PC-9 (cell line): ENCODE data around the gene ABCA6. TPM values are rescaled to one million over a fixed set of nuclear protein-coding genes. Genes with fewer than 3 reads are reported as not detected.

Source experiments
- BruUV-seq: library from RNA; stranded (reverse); fragments of 400-500 nt; replicated peaks from 2 replicates; lab custom pipeline; 2021; lab: Mats Ljungman, UMichigan
- CTCF ChIA-PET: fragments of 300-600 bp; sonication (Branson Sonifier 250); formaldehyde crosslinking; loops from one replicate; lab custom pipeline; 2022; ENCODE audit warnings: antibody characterized with exemption; lab: Charles Lee
- POLR2A ChIA-PET: fragments of 300-600 bp; sonication (Branson Sonifier 250); formaldehyde crosslinking; loops from one replicate; lab custom pipeline; 2022; ENCODE audit warnings: antibody characterized with exemption; ENCODE audit not compliant: unreplicated experiment; lab: Charles Lee
- DNase-seq, 2 experiments: peaks; one replicate each; pipeline versions ENCODE4 v3.0.0 to v3.0.0-alpha.2; 2015 to 2022; ENCODE audit warnings: mixed read lengths in 1 of 2
- H2AFZ ChIP-seq: fragments of 200-600 bp; sonication (generic); 2 replicates; pipeline ENCODE4 v1.8.1; 2017; ENCODE audit warnings: antibody characterized with exemption
- H3F3A ChIP-seq: fragments of 200-600 bp; sonication (generic); 2 replicates; pipeline ENCODE4 v1.8.1; 2017; ENCODE audit warnings: antibody characterized with exemption, mild to moderate bottlenecking, low read depth; ENCODE audit not compliant: insufficient read depth
- H3K27ac ChIP-seq: fragments of 200-600 bp; sonication (generic); 2 replicates; pipeline ENCODE4 v1.6.1; 2016; ENCODE audit warnings: mixed run types
- H3K27me3 ChIP-seq: fragments of 200-600 bp; sonication (generic); 2 replicates; pipeline ENCODE4 v1.6.1; 2016; ENCODE audit warnings: low read depth, mixed run types; ENCODE audit not compliant: insufficient read depth
- H3K36me3 ChIP-seq: fragments of 200-600 bp; sonication (generic); 2 replicates; pipeline ENCODE4 v1.6.1; 2016; ENCODE audit warnings: low read depth, mixed run types
- H3K4me1 ChIP-seq: fragments of 200-600 bp; sonication (generic); replicated peaks from 2 replicates; pipeline ENCODE4 v1.6.1; 2016; ENCODE audit warnings: mixed run types; ENCODE audit not compliant: insufficient read depth
- H3K4me2 ChIP-seq: fragments of 200-600 bp; sonication (generic); 2 replicates; pipeline ENCODE4 v1.6.1; 2017; ENCODE audit warnings: mixed run types
- H3K4me3 ChIP-seq: fragments of 200-600 bp; sonication (generic); 2 replicates; pipeline ENCODE4 v1.6.1; 2016; ENCODE audit warnings: mixed run types
- H3K79me2 ChIP-seq: fragments of 200-600 bp; sonication (generic); 2 replicates; pipeline ENCODE4 v1.6.1; 2017; ENCODE audit warnings: low read depth, mixed run types
- H3K9me2 ChIP-seq: fragments of 200-600 bp; sonication (generic); 2 replicates; pipeline ENCODE4 v1.8.1; 2017; ENCODE audit warnings: mild to moderate bottlenecking; ENCODE audit not compliant: insufficient read depth
- H3K9me3 ChIP-seq: fragments of 200-600 bp; sonication (generic); 2 replicates; pipeline ENCODE4 v1.8.1; 2016; ENCODE audit warnings: low read depth; ENCODE audit not compliant: insufficient read depth
- H4K20me1 ChIP-seq: fragments of 200-600 bp; sonication (generic); 2 replicates; pipeline ENCODE4 v1.8.1; 2017; ENCODE audit not compliant: insufficient read depth
- CTCF ChIP-seq: fragments of 200-600 bp; sonication (generic); conservative IDR thresholded peaks from 2 replicates; pipeline ENCODE4 v1.6.1; 2017; ENCODE audit warnings: mixed run types, antibody characterized with exemption, mild to moderate bottlenecking, moderate library complexity
- EZH2 ChIP-seq: fragments of 200-600 bp; sonication (generic); IDR thresholded peaks from 2 replicates; pipeline ENCODE4 v1.8.0; 2017; ENCODE audit warnings: antibody characterized with exemption, low read depth
- intact Hi-C: fragments of 100-400 bp; cut with micrococcal nuclease; formaldehyde crosslinking; loops from one replicate; pipeline ENCODE4 v1.10.0; 2022; ENCODE audit not compliant: unreplicated experiment
- total RNA-seq: library from RNA; stranded (reverse); gene quantifications from 2 replicates; pipeline ENCODE4 v1.2.3, GENCODE V29; 2021

Gene ABCA6
- total RNA-seq, 1 experiment from 2014 or later = not detected

GRCh38 chr17:69057280-69057679 is 84.4 kb downstream of the ABCA6 start:
- DNase-seq = no peak
- ChIA-PET POLR2A (no interaction called here), CTCF (no interaction called here)
- no TSS peak for BruUV-seq
- no peaks in the 10 kb centered on the region for H3K36me3 ChIP-seq
- H3K4me3 ChIP-seq = no peak overlapping the region
- no peaks in the 10 kb centered on the region for H3K27me3 ChIP-seq
- no peaks in the 10 kb centered on the region for H4K20me1 ChIP-seq
- H2AFZ ChIP-seq = no peak overlapping the region
- H3K27ac ChIP-seq = no peak overlapping the region
- H3F3A ChIP-seq = no peaks in the 10 kb centered on the region
- 0 out of 2 replicates have a peak, but pooled peaks cover 4% of the 10 kb centered on the region for H3K9me2 ChIP-seq
- H3K9me3 ChIP-seq = no peaks in the 10 kb centered on the region; the same call in 1 of the 2 replicates
- H3K4me2 ChIP-seq = no peak overlapping the region
- H3K4me1 ChIP-seq = no peaks in the 10 kb centered on the region
- intact Hi-C loops = no loop called here
- no peaks in the 10 kb centered on the region for H3K79me2 ChIP-seq
- TF ChIP-seq EZH2 (no peak), CTCF (no peak)

GRCh38 chr17:69056179-69056823 is 85.4 kb downstream of the ABCA6 start:
- 0 out of 2 replicates have a peak, but pooled peaks cover 4% of the 10 kb centered on the region for H3K9me2 ChIP-seq
- no TSS peak for BruUV-seq
- H3K79me2 ChIP-seq = no peaks in the 10 kb centered on the region
- TF ChIP-seq CTCF (no peak), EZH2 (no peak)
- ChIA-PET CTCF (no interaction called here), POLR2A (interaction anchor here (0.7 kb wide), 1 partner anchor 60 kb away, joined by 3 read pairs; no protein-coding TSS in a partner anchor)
- no peak overlapping the region for H3K4me2 ChIP-seq
- H3K36me3 ChIP-seq = no peaks in the 10 kb centered on the region
- intact Hi-C loops = no loop called here
- no peak for DNase-seq
- no peaks in the 10 kb centered on the region; the same call in 1 of the 2 replicates for H3K9me3 ChIP-seq
- no peak overlapping the region for H3K27ac ChIP-seq
- no peak overlapping the region for H2AFZ ChIP-seq
- H3K27me3 ChIP-seq = no peaks in the 10 kb centered on the region
- H3F3A ChIP-seq = no peaks in the 10 kb centered on the region
- no peaks in the 10 kb centered on the region for H3K4me1 ChIP-seq
- H4K20me1 ChIP-seq = no peaks in the 10 kb centered on the region
- H3K4me3 ChIP-seq = no peak overlapping the region

GRCh38 chr17:69055334-69055733 is 86.4 kb downstream of the ABCA6 start:
- Histone ChIP-seq H3K4me1 (no peaks in the 10 kb centered on the region), H2AFZ (no peak overlapping the region), H3K27me3 (no peaks in the 10 kb centered on the region), H3K9me3 (no peaks in the 10 kb centered on the region; the same call in 1 of the 2 replicates), H3K27ac (no peak overlapping the region), H3K4me3 (no peak overlapping the region), H4K20me1 (no peaks in the 10 kb centered on the region), H3F3A (no peaks in the 10 kb centered on the region), H3K79me2 (no peaks in the 10 kb centered on the region), H3K4me2 (no peak overlapping the region), H3K9me2 (0 out of 2 replicates have a peak, but pooled peaks cover 4% of the 10 kb centered on the region), H3K36me3 (no peaks in the 10 kb centered on the region)
- CTCF ChIA-PET = no interaction called here
- intact Hi-C loops = no loop called here
- BruUV-seq = no TSS peak
- TF ChIP-seq EZH2 = no peak
- POLR2A ChIA-PET = no interaction called here
- no peak for DNase-seq
